Lung (tissue), 12 donors: ENCODE measurements around the gene SNRK. TPM values are rescaled to one million over a fixed set of nuclear protein-coding genes. Genes with fewer than 3 reads are reported as not detected.

Experiments used
- ATAC-seq: fragments of 200-7000 bp; cut with Tn5 transposase; one replicate; pipeline ENCODE4 v1.9.1; 2020; ENCODE audit warnings: moderate number of reproducible peaks; ENCODE audit not compliant: insufficient read depth, low FRiP score
- DNase-seq, 3 donors: peaks; one replicate each; pipeline ENCODE4 v3.0.0-alpha.2; 2013 to 2017
- H3K27ac ChIP-seq, 2 donors: one replicate each; pipeline ENCODE4 v1.5.1; 2013; ENCODE audit warnings: mild to moderate bottlenecking in 2 of 2, moderate library complexity in 2 of 2, control low read depth in 1 of 2, inconsistent platforms in 1 of 2, low read depth in 1 of 2, low read length in 1 of 2
- H3K27me3 ChIP-seq, 3 donors: one replicate each; pipeline ENCODE4 v1.5.1; 2013; ENCODE audit warnings: low read length in 2 of 3; ENCODE audit not compliant: control insufficient read depth in 3 of 3, insufficient read depth in 3 of 3
- H3K36me3 ChIP-seq, 4 donors: one replicate each; pipeline ENCODE4 v1.5.1; 2013; ENCODE audit warnings: low read length in 4 of 4, mild to moderate bottlenecking in 1 of 4, moderate library complexity in 1 of 4; ENCODE audit not compliant: control insufficient read depth in 4 of 4, insufficient read depth in 4 of 4
- H3K4me1 ChIP-seq, 5 donors: one replicate each; pipeline ENCODE4 v1.5.1; 2013; ENCODE audit warnings: low read length in 5 of 5, mild to moderate bottlenecking in 2 of 5, moderate library complexity in 1 of 5; ENCODE audit not compliant: control insufficient read depth in 5 of 5, insufficient read depth in 5 of 5
- H3K4me3 ChIP-seq: one replicate; pipeline ENCODE4 v1.5.1; 2013; ENCODE audit warnings: mild to moderate bottlenecking, control low read depth, moderate library complexity
- H3K9ac ChIP-seq, 2 donors: one replicate each; pipeline ENCODE4 v1.5.1; 2013; ENCODE audit warnings: low read length in 2 of 2, control low read depth in 1 of 2; ENCODE audit not compliant: insufficient read depth in 1 of 2
- H3K9me3 ChIP-seq, 4 donors: one replicate each; pipeline ENCODE4 v1.5.1; 2013; ENCODE audit warnings: low read length in 3 of 4, mild to moderate bottlenecking in 1 of 4, moderate library complexity in 1 of 4; ENCODE audit not compliant: control insufficient read depth in 4 of 4, insufficient read depth in 3 of 4
- WGBS, 2 donors: extraction: QIAGEN DNeasy Blood & Tissue Kit; methylation state at CpG; one replicate each; pipeline ENCODE4 v1.1.7; 2013; 5-methylcytosine and 5-hydroxymethylcytosine counted together
- polyA plus RNA-seq, 2 donors: library from polyadenylated mRNA; stranded (reverse); fragments of 200-250 nt; gene quantifications; one replicate each; pipeline ENCODE4 v1.2.1, GENCODE V29; 2013
- total RNA-seq, 2 donors: library from RNA; depleted of rRNA in 1 of 2; stranded (reverse); fragments of >200 nt in 1 of 2; gene quantifications; one replicate each; pipeline ENCODE4 v1.2.1, GENCODE V29; 2014 to 2021
- TF ChIP-seq, protein P1 (sequence below): IDR thresholded peaks from 2 replicates; pipeline ENCODE4 v1.5.1; 2012; ENCODE audit warnings: mild to moderate bottlenecking; ENCODE audit errors: control extremely low read depth, extremely low read depth
- donor health status: control.
- donor health status: control.
- donor health status: Bipolar disorder and iron deficiency.
- donor health status: healthy.
- donor health status: DM: yes; HTN: yes; CAD: no.

The SNRK gene
- total and polyA plus RNA-seq, 4 donors, result 19.2 to 139 (median 45.6) TPM

DNA sequence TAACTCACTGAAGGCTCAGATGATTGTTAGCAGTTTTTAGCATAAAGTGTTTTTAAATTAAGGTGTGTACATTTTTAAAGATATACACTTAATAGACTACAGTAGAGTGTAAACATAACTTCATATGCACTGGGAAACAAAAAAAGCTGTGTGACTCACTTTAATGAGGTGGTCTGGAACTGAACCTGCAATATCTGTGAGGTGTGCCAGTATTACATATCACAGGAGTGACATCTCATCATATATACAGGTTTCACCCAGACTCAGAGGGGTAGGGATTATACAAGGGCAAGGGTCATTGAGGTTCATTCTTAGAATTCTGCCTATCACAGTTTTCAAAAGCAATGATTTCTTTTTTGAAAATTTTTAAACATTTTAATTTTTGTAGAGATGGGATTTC lies 7.3 kb upstream of the SNRK start:
- Histone ChIP-seq H3K27me3 (peaks cover 0 to 3% (median 0%) of the 10 kb centered on the region in 3 donors), H3K36me3 (no peaks in the 10 kb centered on the region), H3K27ac (no peak overlapping the region), H3K9me3 (no peaks in the 10 kb centered on the region), H3K9ac (no peak overlapping the region), H3K4me1 (no peaks in the 10 kb centered on the region), H3K4me3 (no peak overlapping the region)
- ATAC-seq (no peak), DNase-seq (no peak)
- TF ChIP-seq, protein P1, sequence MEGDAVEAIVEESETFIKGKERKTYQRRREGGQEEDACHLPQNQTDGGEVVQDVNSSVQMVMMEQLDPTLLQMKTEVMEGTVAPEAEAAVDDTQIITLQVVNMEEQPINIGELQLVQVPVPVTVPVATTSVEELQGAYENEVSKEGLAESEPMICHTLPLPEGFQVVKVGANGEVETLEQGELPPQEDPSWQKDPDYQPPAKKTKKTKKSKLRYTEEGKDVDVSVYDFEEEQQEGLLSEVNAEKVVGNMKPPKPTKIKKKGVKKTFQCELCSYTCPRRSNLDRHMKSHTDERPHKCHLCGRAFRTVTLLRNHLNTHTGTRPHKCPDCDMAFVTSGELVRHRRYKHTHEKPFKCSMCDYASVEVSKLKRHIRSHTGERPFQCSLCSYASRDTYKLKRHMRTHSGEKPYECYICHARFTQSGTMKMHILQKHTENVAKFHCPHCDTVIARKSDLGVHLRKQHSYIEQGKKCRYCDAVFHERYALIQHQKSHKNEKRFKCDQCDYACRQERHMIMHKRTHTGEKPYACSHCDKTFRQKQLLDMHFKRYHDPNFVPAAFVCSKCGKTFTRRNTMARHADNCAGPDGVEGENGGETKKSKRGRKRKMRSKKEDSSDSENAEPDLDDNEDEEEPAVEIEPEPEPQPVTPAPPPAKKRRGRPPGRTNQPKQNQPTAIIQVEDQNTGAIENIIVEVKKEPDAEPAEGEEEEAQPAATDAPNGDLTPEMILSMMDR, result no peak

- Histone ChIP-seq H3K27ac (no peak overlapping the region), H3K4me1 (no peaks in the 10 kb centered on the region), H3K9me3 (no peaks in the 10 kb centered on the region), H3K4me3 (no peak overlapping the region), H3K27me3 (peaks cover 0 to 3% (median 0%) of the 10 kb centered on the region in 3 donors), H3K9ac (no peak overlapping the region), H3K36me3 (no peaks in the 10 kb centered on the region)
- WGBS, 2 donors, result 93 to 94% methylated on average over 5 of the region's 5 CpGs
- TF ChIP-seq, protein P1, result no peak
- no peak for ATAC-seq
- no peak for DNase-seq
Measured at GRCh38 chr3:43279532-43279931, 6.8 kb upstream of the SNRK start.

DNA sequence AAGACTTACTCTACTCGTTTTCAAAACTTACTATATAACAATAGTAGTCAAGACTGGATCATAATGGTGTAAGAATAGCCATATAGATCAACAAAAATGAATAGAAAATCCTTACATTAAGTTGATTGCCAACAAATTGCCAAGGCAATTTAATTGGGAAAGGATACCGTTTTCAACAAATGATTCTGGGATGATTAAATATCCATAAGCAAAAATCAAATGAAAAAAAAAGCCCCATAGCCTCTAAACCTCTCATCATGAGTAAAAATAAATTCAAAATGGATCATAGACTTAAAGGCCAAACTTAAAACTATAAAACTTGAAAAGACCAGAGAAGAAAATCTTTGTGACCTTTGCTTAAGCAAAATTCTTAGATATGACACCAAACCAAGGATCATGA lies 5.3 kb upstream of the SNRK start:
- no peak overlapping the region for H3K27ac ChIP-seq
- H3K4me3 ChIP-seq, result no peak overlapping the region
- peaks cover 0 to 3% (median 0%) of the 10 kb centered on the region in 3 donors for H3K27me3 ChIP-seq
- ATAC-seq, result no peak
- H3K9me3 ChIP-seq, result no peaks in the 10 kb centered on the region
- peaks cover 0 to 8% (median 0%) of the 10 kb centered on the region in 5 donors for H3K4me1 ChIP-seq
- TF ChIP-seq, protein P1, result no peak
- H3K9ac ChIP-seq, result no peak overlapping the region
- no peak for DNase-seq
- no peaks in the 10 kb centered on the region for H3K36me3 ChIP-seq
- WGBS, 2 donors, result 81 to 87% methylated on average over 2 of the region's 2 CpGs

DNA sequence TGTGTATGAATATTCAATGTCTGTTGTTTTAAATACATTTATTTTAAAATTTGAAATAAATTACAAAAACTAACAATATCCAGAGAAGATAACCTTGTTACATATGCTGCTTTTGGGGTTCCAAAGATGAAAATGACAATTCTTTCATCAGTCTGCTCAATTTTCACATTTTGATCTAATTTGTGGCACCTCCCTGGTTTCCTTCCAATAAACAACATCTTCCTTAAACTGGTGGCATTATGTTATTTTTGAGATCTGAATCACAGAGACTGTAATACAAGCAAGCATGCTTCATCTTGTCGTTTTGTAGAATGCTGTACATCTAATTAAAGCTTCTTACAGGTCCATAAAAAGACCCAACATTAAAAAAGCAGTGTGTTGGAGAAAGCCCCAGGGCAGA lies 2.2 kb upstream of the SNRK start:
- H3K36me3 ChIP-seq, result no peaks in the 10 kb centered on the region
- H3K9me3 ChIP-seq, result no peaks in the 10 kb centered on the region
- peaks cover 0 to 3% (median 0%) of the 10 kb centered on the region in 3 donors for H3K27me3 ChIP-seq
- WGBS, 2 donors, result 58 to 74% methylated on average over 1 of the region's 1 CpG
- no peak overlapping the region for H3K27ac ChIP-seq
- H3K4me1 ChIP-seq, result peaks cover 3 to 24% (median 8%) of the 10 kb centered on the region in 5 donors
- no peak overlapping the region for H3K9ac ChIP-seq
- DNase-seq, result no peak
- ATAC-seq, result no peak
- TF ChIP-seq, protein P1, result no peak
- H3K4me3 ChIP-seq, result no peak overlapping the region
